ENCODE data around the gene TAPBP.
A peak's percentile ranks its signal among the peaks of the same experiment; 100 is the strongest.
"Not testable (repeated sequence)": the region's sequence is repeated elsewhere in the genome, so short reads cannot be mapped to it uniquely, and the experiment has no call there.

The TAPBP gene

GRCh38 chr6:33280539-33280938 is 33.3 kb downstream of the TAPBP start:
- H3K9me3 ChIP-seq = no peaks in the 10 kb centered on the region
- H3K4me1 ChIP-seq = peaks cover 9% of the 10 kb centered on the region
- in situ Hi-C loops (cut with MboI; ENCODE audit: low sequenced_read_pairs) = no loop called here
- H3K27me3 ChIP-seq (ENCODE audit: low read depth) = no peaks in the 10 kb centered on the region
- H3K36me3 ChIP-seq (replicated peaks) = peaks cover 62% of the 10 kb centered on the region
- no peak overlapping the region for H3K4me3 ChIP-seq
- DNase-seq (ENCODE audit: low spot score in 2 of 2) = no peak

- H3K9me3 ChIP-seq = no peaks in the 10 kb centered on the region
- H3K27me3 ChIP-seq (ENCODE audit: low read depth) = no peaks in the 10 kb centered on the region
- H3K4me1 ChIP-seq = peaks cover 14% of the 10 kb centered on the region
- in situ Hi-C loops (cut with MboI; ENCODE audit: low sequenced_read_pairs) = no loop called here
- H3K4me3 ChIP-seq = no peak overlapping the region
- peaks cover 62% of the 10 kb centered on the region for H3K36me3 ChIP-seq (replicated peaks)
- peak; percentile 37 to 75 for DNase-seq (ENCODE audit: low spot score in 2 of 2)
These were observed 33.8 kb downstream of the TAPBP start for GRCh38 chr6:33279971-33280511.

GRCh38 chr6:33279257-33279695 is 34.6 kb downstream of the TAPBP start:
- H3K4me1 ChIP-seq = peaks cover 22% of the 10 kb centered on the region
- in situ Hi-C loops (cut with MboI; ENCODE audit: low sequenced_read_pairs) = no loop called here
- H3K27me3 ChIP-seq (ENCODE audit: low read depth) = no peaks in the 10 kb centered on the region
- DNase-seq (ENCODE audit: low spot score in 2 of 2) = no peak
- no peaks in the 10 kb centered on the region for H3K9me3 ChIP-seq
- H3K4me3 ChIP-seq = no peak overlapping the region
- H3K36me3 ChIP-seq (replicated peaks) = peaks cover 62% of the 10 kb centered on the region

- no peaks in the 10 kb centered on the region for H3K27me3 ChIP-seq (ENCODE audit: low read depth)
- no peak for DNase-seq (ENCODE audit: low spot score in 2 of 2)
- H3K36me3 ChIP-seq (replicated peaks) = peaks cover 66% of the 10 kb centered on the region
- no peak overlapping the region for H3K4me3 ChIP-seq
- H3K4me1 ChIP-seq = peaks cover 25% of the 10 kb centered on the region
- no peaks in the 10 kb centered on the region for H3K9me3 ChIP-seq
- in situ Hi-C loops (cut with MboI; ENCODE audit: low sequenced_read_pairs) = no loop called here
These were observed 35.1 kb downstream of the TAPBP start for GRCh38 chr6:33278810-33279209.

GRCh38 chr6:33278392-33278741 is 35.5 kb downstream of the TAPBP start:
- H3K4me3 ChIP-seq = no peak overlapping the region
- H3K36me3 ChIP-seq (replicated peaks) = peaks cover 71% of the 10 kb centered on the region
- H3K4me1 ChIP-seq = peaks cover 25% of the 10 kb centered on the region
- H3K9me3 ChIP-seq = no peaks in the 10 kb centered on the region
- DNase-seq (ENCODE audit: low spot score in 2 of 2) = no peak
- in situ Hi-C loops (cut with MboI; ENCODE audit: low sequenced_read_pairs) = no loop called here
- H3K27me3 ChIP-seq (ENCODE audit: low read depth) = no peaks in the 10 kb centered on the region

- H3K27me3 ChIP-seq (ENCODE audit: low read depth) = no peaks in the 10 kb centered on the region
- H3K9me3 ChIP-seq = no peaks in the 10 kb centered on the region
- DNase-seq (ENCODE audit: low spot score in 2 of 2) = peak in 1 of 2 experiments; percentile 32
- peaks cover 25% of the 10 kb centered on the region for H3K4me1 ChIP-seq
- peak overlapping the region; percentile 28 for H3K4me3 ChIP-seq
- peaks cover 76% of the 10 kb centered on the region for H3K36me3 ChIP-seq (replicated peaks)
- in situ Hi-C loops (cut with MboI; ENCODE audit: low sequenced_read_pairs) = no loop called here
These were observed 36.1 kb downstream of the TAPBP start for GRCh38 chr6:33277663-33278391.

- Histone ChIP-seq H3K9me3 (no peaks in the 10 kb centered on the region), H3K4me3 (peak within 1 kb of the TSS; percentile 78), H3K27me3 (ENCODE audit: low read depth) (no peaks in the 10 kb centered on the region), H3K36me3 (replicated peaks) (peaks cover 81% of the 10 kb centered on the region), H3K4me1 (peaks cover 25% of the 10 kb centered on the region)
- DNase-seq (ENCODE audit: low spot score in 2 of 2) = peak; percentile 87 to 91
- in situ Hi-C loops (cut with MboI; ENCODE audit: low sequenced_read_pairs) = no loop called here
These were observed 36.8 kb downstream of the TAPBP start, which contains the start of gene B3GALT4 for GRCh38 chr6:33276864-33277662. Gene B3GALT4, plus strand, starts transcription at chr6:33277123. Its CDS starts 297 bp downstream, at chr6:33277420.

GRCh38 chr6:33276581-33276863 is 37.4 kb downstream of the TAPBP start:
- H3K9me3 ChIP-seq = no peaks in the 10 kb centered on the region
- no peaks in the 10 kb centered on the region for H3K27me3 ChIP-seq (ENCODE audit: low read depth)
- peak overlapping the region; percentile 28 for H3K4me3 ChIP-seq
- peaks cover 25% of the 10 kb centered on the region for H3K4me1 ChIP-seq
- peaks cover 82% of the 10 kb centered on the region for H3K36me3 ChIP-seq (replicated peaks)
- in situ Hi-C loops (cut with MboI; ENCODE audit: low sequenced_read_pairs) = no loop called here
- no peak for DNase-seq (ENCODE audit: low spot score in 2 of 2)

GRCh38 chr6:33275795-33276580 is 37.9 kb downstream of the TAPBP start:
- H3K9me3 ChIP-seq; in situ Hi-C loops (cut with MboI; ENCODE audit: low sequenced_read_pairs); H3K27me3 ChIP-seq (ENCODE audit: low read depth): not testable (repeated sequence)
- Histone ChIP-seq H3K4me3 (peak overlapping the region; percentile 78), H3K4me1 (peaks cover 25% of the 10 kb centered on the region), H3K36me3 (replicated peaks) (peaks cover 77% of the 10 kb centered on the region)
- DNase-seq (ENCODE audit: low spot score in 2 of 2) = peak in 1 of 2 experiments; percentile 38

GRCh38 chr6:33273924-33274902 is 39.7 kb downstream of the TAPBP start:
- in situ Hi-C loops (cut with MboI; ENCODE audit: low sequenced_read_pairs) = no loop called here
- H3K4me3 ChIP-seq = peak overlapping the region; percentile 78
- peaks cover 66% of the 10 kb centered on the region for H3K36me3 ChIP-seq (replicated peaks)
- no peaks in the 10 kb centered on the region for H3K9me3 ChIP-seq
- no peaks in the 10 kb centered on the region for H3K27me3 ChIP-seq (ENCODE audit: low read depth)
- peaks cover 25% of the 10 kb centered on the region for H3K4me1 ChIP-seq
- no peak for DNase-seq (ENCODE audit: low spot score in 2 of 2)

- Histone ChIP-seq H3K4me3 (peak overlapping the region; percentile 78), H3K36me3 (replicated peaks) (peaks cover 64% of the 10 kb centered on the region), H3K27me3 (ENCODE audit: low read depth) (no peaks in the 10 kb centered on the region), H3K4me1 (peaks cover 25% of the 10 kb centered on the region), H3K9me3 (no peaks in the 10 kb centered on the region)
- DNase-seq (ENCODE audit: low spot score in 2 of 2) = no peak
- in situ Hi-C loops (cut with MboI; ENCODE audit: low sequenced_read_pairs) = no loop called here
These were observed 40.6 kb downstream of the TAPBP start for GRCh38 chr6:33273129-33273923.
